Activated gamma-delta T cell (primary cell): Measurements from ENCODE around the gene SNX15.

Experiments
- DNase-seq: peaks from one replicate; lab custom pipeline; 2025; lab: John Stamatoyannopoulos, UW

SNX15 gene

DNA sequence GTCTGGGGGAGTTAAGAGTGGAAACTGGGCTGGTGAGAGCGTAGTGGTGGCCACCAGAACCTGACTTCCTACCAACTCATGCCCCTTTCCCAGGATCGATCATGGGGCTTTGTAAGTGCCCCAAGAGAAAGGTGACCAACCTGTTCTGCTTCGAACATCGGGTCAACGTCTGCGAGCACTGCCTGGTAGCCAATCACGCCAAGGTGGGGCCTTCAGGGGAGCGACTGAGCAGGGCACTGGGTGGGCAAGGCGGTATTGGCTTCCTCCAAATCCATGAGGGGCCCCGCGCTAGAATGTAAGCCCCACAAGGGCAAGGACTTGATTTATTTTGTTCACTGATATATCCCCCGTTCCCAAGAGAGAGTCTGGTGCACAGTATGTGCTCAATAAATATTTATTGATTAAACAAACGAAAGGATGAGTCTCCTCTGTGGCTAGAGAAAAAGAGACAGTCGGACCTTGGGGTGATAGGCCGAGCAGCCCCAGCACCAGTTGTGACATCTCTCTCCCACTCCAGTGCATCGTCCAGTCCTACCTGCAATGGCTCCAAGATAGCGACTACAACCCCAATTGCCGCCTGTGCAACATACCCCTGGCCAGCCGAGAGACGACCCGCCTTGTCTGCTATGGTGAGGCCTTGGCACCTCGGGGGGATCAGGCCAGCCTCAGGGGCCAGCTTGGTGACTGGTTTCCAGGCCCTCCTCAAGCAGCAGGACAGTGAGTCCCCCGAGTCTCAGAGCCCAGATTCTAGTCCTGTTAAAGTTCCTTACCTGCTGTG, 57.5 kb downstream of the SNX15 start:
- no peak for DNase-seq

DNA sequence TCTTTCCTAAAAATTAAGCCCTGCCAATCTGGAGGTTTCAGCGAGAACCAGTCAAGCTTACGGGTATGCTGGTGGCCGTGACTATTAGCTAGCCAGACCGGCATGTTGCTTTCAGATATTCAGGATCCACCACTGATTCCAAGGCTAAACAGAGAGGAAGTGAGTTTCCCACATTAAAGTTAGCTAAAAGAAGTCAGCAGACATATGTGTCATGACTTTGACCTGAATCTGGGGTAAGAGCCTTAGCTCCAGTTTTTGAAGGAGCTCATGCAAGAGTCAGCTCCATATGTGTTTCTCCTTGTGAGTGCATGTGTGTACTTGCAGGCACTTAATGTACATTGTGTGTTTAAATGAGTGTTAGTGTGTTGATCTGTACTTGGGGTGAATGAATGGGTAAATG, 58.2 kb downstream of the SNX15 start:
- DNase-seq = no peak

DNA sequence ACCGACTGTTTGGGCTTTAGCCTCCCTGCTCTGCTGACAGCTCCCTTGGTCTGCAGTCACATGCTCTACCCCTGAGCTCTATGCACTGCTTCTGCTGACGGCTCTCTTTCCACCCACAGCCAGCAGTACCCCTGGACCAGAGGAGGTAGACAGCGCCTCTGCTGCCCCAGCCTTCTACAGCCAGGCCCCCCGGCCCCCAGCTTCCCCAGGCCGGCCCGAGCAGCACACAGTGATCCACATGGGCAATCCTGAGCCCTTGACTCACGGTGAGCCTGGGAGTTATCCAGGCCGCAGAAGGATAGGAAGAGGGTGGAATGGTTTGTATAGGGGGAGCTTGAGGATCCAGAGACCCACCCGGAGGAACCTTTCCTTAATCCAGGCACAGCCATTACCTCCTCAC, 59.6 kb downstream of the SNX15 start:
- DNase-seq = no peak

DNA sequence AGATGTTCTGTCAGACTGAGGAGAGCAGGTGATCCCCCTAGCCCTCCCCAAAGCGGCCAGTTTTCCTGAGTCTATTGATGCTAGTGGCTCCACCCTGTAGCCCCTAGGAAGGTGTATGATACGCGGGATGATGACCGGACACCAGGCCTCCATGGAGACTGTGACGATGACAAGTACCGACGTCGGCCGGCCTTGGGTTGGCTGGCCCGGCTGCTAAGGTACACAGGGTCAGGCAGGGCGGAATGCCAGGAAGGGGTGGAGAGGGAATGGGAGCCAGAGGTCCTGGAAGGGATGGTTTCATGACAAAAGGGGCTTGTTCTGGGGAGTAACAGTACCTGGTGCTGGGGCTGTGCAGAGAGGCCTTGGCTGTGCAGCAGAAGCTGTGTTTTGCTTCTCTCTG, 60.0 kb downstream of the SNX15 start:
- DNase-seq = no peak

DNA sequence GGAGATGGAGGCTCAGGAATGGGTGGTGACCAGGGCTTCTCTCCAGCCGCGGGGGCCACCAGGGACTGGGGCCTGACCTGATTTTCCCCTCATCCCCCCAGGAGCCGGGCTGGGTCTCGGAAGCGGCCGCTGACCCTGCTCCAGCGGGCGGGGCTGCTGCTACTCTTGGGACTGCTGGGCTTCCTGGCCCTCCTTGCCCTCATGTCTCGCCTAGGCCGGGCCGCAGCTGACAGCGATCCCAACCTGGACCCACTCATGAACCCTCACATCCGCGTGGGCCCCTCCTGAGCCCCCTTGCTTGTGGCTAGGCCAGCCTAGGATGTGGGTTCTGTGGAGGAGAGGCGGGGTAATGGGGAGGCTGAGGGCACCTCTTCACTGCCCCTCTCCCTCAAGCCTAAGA, 60.6 kb downstream of the SNX15 start:
- no peak for DNase-seq

DNA sequence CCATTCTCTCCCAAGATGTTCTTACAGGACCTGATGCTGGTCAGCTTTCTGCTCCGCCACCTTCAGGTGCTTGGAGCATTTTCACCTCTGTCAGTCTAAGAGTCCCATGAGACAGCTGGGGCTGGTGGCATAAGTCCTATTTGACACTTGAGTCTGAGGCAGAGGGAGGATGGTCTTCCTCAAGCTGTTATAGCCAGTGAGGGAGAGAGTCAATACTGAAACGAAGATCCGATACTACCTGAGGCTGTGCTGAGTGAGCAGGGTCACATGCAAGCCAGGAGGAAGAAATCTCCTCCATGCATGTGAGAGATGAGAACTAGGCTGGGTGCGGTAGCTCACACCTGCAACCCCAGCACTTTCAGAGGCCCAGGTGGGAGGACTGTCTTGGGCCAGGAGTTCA, 62.4 kb downstream of the SNX15 start:
- DNase-seq = no peak
